Measurements from ENCODE around the gene FBXO15.

FBXO15 gene

DNA sequence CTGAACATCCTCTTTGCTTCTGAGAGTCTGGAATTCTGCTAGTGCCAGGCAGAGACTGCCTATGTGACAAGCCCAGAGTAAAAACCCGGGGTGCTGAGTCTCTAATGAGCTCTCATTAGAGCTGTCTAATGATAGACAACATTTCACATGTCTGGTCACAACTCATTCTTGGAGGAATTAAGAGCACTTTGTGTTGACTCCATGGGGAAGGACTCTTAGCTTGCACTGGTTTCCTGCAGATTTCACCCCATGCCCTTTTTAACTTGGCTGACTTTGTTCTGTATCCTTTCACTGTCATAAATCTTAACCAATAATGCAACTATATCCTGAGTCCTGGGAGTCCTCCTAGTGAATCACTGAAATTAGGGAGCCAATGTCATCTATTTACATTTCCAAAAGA, 33.5 kb downstream of the FBXO15 start:
- Mint-ChIP-seq H3K27me3 (peaks cover 1% of the 10 kb centered on the region), H3K36me3 (ENCODE audit: low read depth) (no peaks in the 10 kb centered on the region), H3K9me3 (peaks cover 11% of the 10 kb centered on the region), H3K27ac (no peak overlapping the region), H3K4me1 (ENCODE audit: low read depth) (no peaks in the 10 kb centered on the region), H3K4me3 (no peak overlapping the region)
- intact Hi-C loops (cut with micrococcal nuclease) = no loop called here

DNA sequence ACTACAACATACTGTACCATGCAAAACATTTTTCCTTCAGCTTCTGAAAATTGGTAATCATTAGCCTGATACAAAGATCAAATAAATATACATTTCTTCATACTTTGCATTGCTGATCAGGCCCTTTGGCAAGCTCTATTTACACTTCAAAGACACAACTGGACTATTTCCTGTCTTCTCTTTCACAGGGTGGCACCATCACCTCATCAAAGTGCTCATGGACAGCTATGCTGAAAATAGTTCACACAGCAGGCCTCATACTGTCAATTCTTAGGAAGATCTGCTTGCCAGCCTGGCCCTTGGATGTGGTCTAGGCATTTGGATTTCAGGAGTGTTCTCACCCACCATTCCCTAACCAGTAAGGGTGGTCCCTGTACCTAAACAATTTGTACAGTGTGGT, 33.9 kb downstream of the FBXO15 start:
- Mint-ChIP-seq H3K9me3 (peaks cover 15% of the 10 kb centered on the region), H3K4me1 (ENCODE audit: low read depth) (no peaks in the 10 kb centered on the region), H3K4me3 (no peak overlapping the region), H3K27ac (no peak overlapping the region), H3K36me3 (ENCODE audit: low read depth) (no peaks in the 10 kb centered on the region), H3K27me3 (peaks cover 1% of the 10 kb centered on the region)
- intact Hi-C loops (cut with micrococcal nuclease) = no loop called here

DNA sequence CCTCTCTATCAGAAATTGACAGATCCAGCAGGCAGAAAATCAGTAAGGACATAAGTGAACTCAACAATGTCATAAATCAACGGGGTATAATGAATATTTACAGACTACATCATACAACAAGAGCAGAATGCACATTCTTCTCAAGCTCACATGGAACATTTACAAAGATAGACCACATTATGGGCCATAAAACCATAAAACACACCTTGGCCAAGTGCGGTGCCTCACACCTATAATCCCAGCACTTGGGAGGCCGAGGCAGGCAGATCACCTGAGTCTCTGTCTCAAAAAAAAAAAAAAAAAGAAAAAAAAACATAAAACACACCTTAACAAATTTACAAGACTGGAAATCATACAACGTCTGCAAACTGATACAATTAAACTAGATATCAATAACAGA, 36.7 kb downstream of the FBXO15 start:
- no peaks in the 10 kb centered on the region for H3K4me1 Mint-ChIP-seq (ENCODE audit: low read depth)
- no peaks in the 10 kb centered on the region for H3K36me3 Mint-ChIP-seq (ENCODE audit: low read depth)
- H3K9me3 Mint-ChIP-seq = peaks cover 22% of the 10 kb centered on the region
- peaks cover 4% of the 10 kb centered on the region for H3K27me3 Mint-ChIP-seq
- H3K4me3 Mint-ChIP-seq = no peak overlapping the region
- intact Hi-C loops (cut with micrococcal nuclease) = no loop called here
- H3K27ac Mint-ChIP-seq = no peak overlapping the region

DNA sequence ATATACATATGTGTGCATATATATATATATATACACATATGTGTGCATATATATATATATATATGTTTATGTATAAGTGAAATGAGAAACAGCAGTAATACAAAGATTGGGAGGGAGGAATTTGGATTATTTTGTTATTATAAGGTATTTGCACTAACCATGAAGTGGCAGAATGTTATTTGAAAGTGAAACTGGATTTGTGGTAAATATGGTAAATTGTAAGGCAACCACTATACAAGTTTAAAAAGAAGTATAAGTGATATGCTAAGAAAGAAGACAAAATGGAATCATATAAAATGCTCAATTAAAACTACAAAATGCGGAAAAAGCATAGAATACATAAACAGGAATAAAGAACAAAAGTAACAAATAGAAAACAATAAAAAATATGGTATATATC, 37.5 kb downstream of the FBXO15 start:
- H3K4me1 Mint-ChIP-seq (ENCODE audit: low read depth) = no peaks in the 10 kb centered on the region
- peaks cover 4% of the 10 kb centered on the region for H3K27me3 Mint-ChIP-seq
- H3K36me3 Mint-ChIP-seq (ENCODE audit: low read depth) = no peaks in the 10 kb centered on the region
- H3K9me3 Mint-ChIP-seq = peaks cover 22% of the 10 kb centered on the region
- H3K4me3 Mint-ChIP-seq = no peak overlapping the region
- intact Hi-C loops (cut with micrococcal nuclease) = no loop called here
- H3K27ac Mint-ChIP-seq = no peak overlapping the region

DNA sequence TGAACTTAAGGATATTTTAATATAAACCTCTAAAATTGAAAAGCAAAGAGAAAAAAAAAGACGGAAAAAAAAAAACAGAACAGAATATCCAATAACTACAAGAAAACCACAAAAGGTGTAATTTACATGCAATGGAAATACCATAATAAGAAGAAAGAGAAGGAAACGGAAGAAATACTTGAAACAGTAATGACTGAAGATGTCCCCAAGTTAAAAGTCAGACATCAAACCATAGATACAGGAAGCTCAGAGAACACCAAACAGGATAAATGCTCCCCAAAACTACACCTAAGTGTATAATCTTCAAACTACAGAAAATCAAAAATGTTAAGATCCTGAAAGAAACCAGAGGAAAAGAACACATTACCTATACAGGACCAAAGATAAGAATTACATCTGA, 39.2 kb downstream of the FBXO15 start:
- H3K9me3 Mint-ChIP-seq = peaks cover 22% of the 10 kb centered on the region
- no peaks in the 10 kb centered on the region for H3K36me3 Mint-ChIP-seq (ENCODE audit: low read depth)
- no peak overlapping the region for H3K4me3 Mint-ChIP-seq
- H3K4me1 Mint-ChIP-seq (ENCODE audit: low read depth) = no peaks in the 10 kb centered on the region
- H3K27ac Mint-ChIP-seq = no peak overlapping the region
- intact Hi-C loops (cut with micrococcal nuclease) = no loop called here
- H3K27me3 Mint-ChIP-seq = peaks cover 7% of the 10 kb centered on the region

DNA sequence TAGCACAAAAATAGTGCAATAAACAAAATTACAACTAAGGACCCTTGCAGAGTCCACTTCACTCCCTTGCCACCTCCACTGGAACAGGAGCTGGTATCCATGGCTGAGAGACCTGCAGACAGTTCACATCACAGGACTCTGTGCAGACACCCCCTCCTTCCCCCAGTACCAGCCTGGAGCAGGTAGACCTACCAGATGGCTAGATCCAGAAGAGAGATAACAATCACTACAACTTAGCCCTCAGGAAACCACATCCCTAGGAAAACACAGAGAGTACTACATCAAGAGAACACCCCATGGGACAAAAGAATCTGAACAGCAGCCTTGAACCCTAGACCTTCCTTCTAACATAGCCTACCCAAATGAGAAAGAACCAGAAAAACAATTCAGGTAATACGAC, 49.8 kb downstream of the FBXO15 start:
- intact Hi-C loops (cut with micrococcal nuclease) = no loop called here
- Mint-ChIP-seq H3K27me3 (peaks cover 3% of the 10 kb centered on the region), H3K27ac (no peak overlapping the region)

DNA sequence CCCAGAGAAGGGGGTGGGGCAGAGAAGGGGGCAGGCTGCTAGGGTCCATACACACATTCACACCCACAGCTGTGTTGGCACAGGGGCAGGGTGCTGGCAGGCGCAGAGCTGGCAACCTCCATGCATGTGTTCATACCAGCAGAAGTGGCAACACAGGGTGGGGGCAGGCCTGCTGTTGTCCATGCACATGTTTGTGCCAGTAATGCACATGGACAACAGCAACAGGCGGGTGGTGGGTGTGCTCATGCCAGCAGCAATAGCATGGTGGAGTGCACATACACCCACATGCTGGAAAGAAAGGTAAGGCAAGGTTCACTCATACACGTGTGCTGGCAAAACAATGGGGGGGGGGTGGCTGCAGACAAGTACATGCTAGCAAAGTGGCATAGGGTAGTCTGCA, 54.7 kb downstream of the FBXO15 start:
- intact Hi-C loops (cut with micrococcal nuclease) = no loop called here
- Mint-ChIP-seq H3K27me3 (peaks cover 8% of the 10 kb centered on the region), H3K36me3 (ENCODE audit: low read depth) (no peaks in the 10 kb centered on the region), H3K4me1 (ENCODE audit: low read depth) (no peaks in the 10 kb centered on the region), H3K4me3 (no peak overlapping the region), H3K27ac (no peak overlapping the region), H3K9me3 (no peaks in the 10 kb centered on the region)

More for the DNA sequence above, 49.8 kb downstream of the FBXO15 start:
- H3K9me3 Mint-ChIP-seq = no peaks in the 10 kb centered on the region
- H3K4me1 Mint-ChIP-seq (ENCODE audit: low read depth) = no peaks in the 10 kb centered on the region
- H3K36me3 Mint-ChIP-seq (ENCODE audit: low read depth) = no peaks in the 10 kb centered on the region
- no peak overlapping the region for H3K4me3 Mint-ChIP-seq

DNA sequence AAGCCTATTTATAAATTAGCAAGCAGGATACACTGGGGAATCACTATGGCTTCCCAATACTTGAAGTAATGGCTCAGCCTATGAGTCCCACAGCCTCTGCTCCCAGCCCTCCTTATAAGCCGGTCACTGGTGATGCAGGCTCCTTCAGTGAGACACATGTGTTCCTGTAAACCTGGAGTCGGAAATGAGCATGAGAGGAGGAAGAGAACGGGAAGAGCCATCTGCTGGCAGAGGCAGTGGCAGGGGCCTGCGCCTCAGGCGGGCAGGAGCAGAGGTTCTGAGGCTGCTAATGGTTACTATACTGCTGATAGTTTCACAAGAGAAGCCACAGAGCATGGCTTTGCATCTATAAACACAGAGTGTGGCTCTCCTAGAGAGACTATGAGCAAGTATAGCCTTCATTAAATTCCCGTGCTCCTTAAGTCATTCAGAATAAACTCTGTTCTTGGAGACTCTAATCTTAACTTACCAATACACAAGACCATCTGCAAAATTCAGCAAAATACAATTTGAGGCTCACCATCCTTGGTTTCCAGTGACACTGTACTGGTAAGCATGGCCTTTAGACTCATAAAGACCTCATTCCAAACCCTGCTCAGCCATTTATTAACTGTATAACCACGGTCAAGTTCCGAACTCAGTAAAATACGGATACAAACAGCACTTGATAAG, 63.3 kb downstream of the FBXO15 start:
- Mint-ChIP-seq H3K4me1 (ENCODE audit: low read depth) (peaks cover 5% of the 10 kb centered on the region), H3K4me3 (no peak overlapping the region), H3K27me3 (peaks cover 5% of the 10 kb centered on the region), H3K27ac (no peak overlapping the region), H3K9me3 (no peaks in the 10 kb centered on the region), H3K36me3 (ENCODE audit: low read depth) (no peaks in the 10 kb centered on the region)
- intact Hi-C loops (cut with micrococcal nuclease) = no loop called here

DNA sequence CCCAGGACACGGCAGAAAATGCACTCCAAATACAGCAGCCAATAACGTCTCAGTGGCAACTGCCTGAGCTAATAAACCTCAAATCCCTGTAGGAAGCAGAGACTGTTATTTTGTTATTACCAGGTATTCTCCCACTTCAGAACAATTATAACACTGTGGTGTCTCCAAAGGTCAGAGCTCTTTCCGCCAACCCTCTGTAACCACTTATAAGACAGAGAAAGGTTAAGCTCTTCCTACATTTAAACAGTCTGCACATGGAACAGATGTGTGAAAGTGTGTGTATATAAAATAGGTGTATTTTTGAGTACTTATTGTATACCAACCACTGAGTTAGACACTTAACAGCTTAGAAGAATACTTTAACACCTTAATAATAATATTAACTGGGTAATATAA, 64.1 kb downstream of the FBXO15 start:
- peaks cover 3% of the 10 kb centered on the region for H3K27me3 Mint-ChIP-seq
- no peaks in the 10 kb centered on the region for H3K36me3 Mint-ChIP-seq (ENCODE audit: low read depth)
- no peaks in the 10 kb centered on the region for H3K9me3 Mint-ChIP-seq
- no peak overlapping the region for H3K27ac Mint-ChIP-seq
- no peak overlapping the region for H3K4me3 Mint-ChIP-seq
- intact Hi-C loops (cut with micrococcal nuclease) = no loop called here
- peaks cover 5% of the 10 kb centered on the region for H3K4me1 Mint-ChIP-seq (ENCODE audit: low read depth)

DNA sequence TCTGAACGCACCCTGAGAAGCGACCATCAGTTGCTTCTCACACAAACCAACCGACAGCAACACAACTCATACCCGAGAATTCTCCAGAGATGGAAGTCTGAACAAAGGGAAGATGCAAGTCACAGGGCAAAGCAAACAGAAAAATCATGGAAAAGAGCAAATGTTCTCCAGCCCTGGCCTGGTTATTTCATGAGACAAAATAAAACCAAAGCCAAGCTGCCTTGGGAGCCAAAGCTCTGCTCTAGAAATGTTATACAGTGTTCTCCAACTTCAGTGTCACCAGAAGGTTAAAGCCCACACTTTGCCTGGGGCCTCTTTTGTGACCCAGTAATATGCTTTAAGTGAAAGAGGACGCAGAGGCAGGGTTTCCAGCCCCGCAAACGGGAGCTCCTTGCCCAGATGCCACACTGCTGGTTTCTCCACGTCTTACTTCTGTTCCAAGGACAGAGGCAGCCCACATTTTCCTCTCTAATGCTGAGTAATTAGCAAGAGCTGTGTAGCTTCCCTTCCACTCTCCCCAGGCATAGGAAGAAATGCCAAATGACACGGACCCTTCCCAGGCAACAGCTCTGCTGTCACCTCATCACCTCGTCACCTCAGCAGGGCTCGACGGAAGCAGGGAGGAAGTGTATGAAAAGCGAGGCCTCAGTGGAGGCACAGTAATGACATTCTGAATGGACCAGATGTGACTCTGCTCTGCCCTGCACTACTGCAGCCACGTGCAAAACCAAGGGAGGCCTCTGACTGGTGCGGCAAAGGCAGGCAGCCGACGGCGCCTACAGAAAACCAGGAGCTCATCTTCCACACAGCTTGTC, 64.7 kb downstream of the FBXO15 start:
- H3K4me1 Mint-ChIP-seq (ENCODE audit: low read depth) = peaks cover 5% of the 10 kb centered on the region
- H3K27me3 Mint-ChIP-seq = peaks cover 1% of the 10 kb centered on the region
- H3K4me3 Mint-ChIP-seq = no peak overlapping the region
- intact Hi-C loops (cut with micrococcal nuclease) = no loop called here
- H3K9me3 Mint-ChIP-seq = no peaks in the 10 kb centered on the region
- H3K36me3 Mint-ChIP-seq (ENCODE audit: low read depth) = no peaks in the 10 kb centered on the region
- no peak overlapping the region for H3K27ac Mint-ChIP-seq

DNA sequence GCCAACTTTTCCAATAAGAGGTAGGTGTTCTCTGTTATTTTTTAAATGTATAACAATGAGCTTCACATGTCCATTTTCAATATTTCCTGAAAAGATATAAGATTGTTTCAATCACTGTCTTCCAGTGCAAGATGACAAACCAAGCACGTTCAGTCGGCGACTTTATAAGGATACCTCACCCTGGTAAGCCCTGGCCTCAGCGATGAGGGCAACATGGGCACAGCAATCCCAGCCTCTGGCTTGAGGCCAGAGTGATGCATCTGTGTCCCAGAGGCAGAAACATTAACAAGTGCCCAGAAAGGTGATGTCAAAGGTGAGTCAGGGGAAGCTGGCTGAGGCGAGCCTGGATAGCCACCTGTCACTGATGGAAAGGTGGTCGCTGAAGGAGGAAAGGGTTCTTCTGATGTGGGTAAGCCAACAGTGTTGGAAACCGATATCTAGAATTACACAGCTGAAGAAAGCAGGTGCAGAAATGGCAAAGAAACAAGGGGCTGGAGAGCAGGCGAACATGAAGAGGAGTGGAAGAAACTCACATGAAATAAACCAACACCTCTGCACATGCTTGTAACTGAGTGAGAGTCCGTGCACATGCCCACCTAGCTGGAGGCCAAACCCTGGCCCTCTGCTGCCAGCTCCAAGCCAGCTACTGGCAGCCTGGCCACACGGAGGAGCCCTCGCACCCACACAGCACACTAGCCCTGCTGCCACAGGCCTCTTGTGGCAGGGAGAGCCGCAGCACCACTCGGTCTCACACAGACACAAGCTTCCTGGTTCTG, 65.5 kb downstream of the FBXO15 start:
- no peaks in the 10 kb centered on the region for H3K36me3 Mint-ChIP-seq (ENCODE audit: low read depth)
- no peak overlapping the region for H3K27ac Mint-ChIP-seq
- H3K27me3 Mint-ChIP-seq = peaks cover 1% of the 10 kb centered on the region
- peaks cover 5% of the 10 kb centered on the region for H3K4me1 Mint-ChIP-seq (ENCODE audit: low read depth)
- intact Hi-C loops (cut with micrococcal nuclease) = no loop called here
- no peaks in the 10 kb centered on the region for H3K9me3 Mint-ChIP-seq
- no peak overlapping the region for H3K4me3 Mint-ChIP-seq

DNA sequence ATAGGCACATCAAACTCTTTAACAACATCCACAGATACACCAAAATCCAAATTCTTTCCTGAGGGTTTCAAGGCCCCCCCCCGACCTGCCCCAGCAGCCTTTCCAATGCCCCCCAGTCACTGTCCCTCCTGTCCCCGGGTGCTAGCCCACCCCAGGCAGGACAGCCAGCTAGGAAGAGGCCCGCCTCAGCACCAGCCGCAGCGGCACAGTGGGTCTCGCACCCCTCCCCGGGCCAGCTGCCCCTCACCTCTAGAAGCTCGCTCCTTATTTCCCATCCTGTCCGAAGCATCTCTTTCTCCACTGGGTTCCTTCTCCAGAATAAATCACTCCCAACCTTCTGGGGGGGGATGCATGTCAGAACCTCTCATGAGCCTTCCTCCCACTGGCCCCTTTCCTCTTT, 69.4 kb downstream of the FBXO15 start:
- Mint-ChIP-seq H3K27me3 (peaks cover 1% of the 10 kb centered on the region), H3K36me3 (ENCODE audit: low read depth) (no peaks in the 10 kb centered on the region), H3K4me1 (ENCODE audit: low read depth) (peaks cover 5% of the 10 kb centered on the region), H3K4me3 (no peak overlapping the region), H3K27ac (no peak overlapping the region), H3K9me3 (no peaks in the 10 kb centered on the region)
- intact Hi-C loops (cut with micrococcal nuclease) = no loop called here

DNA sequence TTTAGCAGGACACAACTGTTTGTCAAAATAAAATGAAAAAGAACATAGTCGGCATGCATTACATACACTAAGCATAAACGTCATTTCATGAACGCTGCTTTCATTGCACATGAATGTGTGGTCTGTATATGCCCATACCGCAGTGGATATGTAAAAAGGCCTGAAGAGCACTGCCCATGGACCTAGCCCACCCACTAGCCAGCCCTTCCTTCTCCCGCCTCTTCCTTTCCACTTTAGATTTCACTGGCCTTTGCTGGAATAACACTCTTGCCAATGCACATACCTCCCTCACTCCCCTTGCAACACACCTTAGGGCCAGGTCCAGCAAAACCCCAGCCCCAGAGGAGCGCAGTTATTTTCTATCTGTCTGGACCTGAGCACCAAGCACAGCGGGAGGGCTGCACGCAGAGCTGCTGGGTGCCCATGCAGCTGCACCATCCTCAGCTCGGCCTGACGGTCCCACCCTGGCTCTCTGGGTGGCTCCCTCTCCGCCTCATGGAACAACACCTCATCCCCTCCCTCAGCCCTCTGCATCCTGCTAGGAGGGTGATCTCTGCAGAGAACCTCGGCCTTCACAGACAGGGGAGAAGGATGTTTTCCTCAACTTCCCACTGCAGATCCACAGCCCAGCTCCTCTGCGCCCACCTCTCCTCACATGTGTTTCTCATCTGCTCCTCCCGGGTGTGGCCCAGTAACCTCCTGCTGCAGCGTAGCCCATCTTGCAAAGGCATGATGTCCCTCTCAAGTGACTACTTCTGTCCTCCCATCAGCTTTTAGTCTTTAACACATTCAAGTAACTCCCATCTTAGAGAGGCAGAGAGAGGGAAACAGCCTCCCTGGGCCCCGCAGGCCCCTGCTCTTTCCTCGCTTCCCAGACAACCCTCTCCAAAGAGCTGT, 72.7 kb downstream of the FBXO15 start:
- no peak overlapping the region for H3K4me3 Mint-ChIP-seq
- H3K4me1 Mint-ChIP-seq (ENCODE audit: low read depth) = peaks cover 6% of the 10 kb centered on the region
- intact Hi-C loops (cut with micrococcal nuclease) = no loop called here
- H3K27ac Mint-ChIP-seq = no peak overlapping the region
- peaks cover 1% of the 10 kb centered on the region for H3K27me3 Mint-ChIP-seq
- no peaks in the 10 kb centered on the region for H3K36me3 Mint-ChIP-seq (ENCODE audit: low read depth)
- H3K9me3 Mint-ChIP-seq = no peaks in the 10 kb centered on the region
